ENCODE results near the gene CAPN9.

CAPN9 gene

DNA sequence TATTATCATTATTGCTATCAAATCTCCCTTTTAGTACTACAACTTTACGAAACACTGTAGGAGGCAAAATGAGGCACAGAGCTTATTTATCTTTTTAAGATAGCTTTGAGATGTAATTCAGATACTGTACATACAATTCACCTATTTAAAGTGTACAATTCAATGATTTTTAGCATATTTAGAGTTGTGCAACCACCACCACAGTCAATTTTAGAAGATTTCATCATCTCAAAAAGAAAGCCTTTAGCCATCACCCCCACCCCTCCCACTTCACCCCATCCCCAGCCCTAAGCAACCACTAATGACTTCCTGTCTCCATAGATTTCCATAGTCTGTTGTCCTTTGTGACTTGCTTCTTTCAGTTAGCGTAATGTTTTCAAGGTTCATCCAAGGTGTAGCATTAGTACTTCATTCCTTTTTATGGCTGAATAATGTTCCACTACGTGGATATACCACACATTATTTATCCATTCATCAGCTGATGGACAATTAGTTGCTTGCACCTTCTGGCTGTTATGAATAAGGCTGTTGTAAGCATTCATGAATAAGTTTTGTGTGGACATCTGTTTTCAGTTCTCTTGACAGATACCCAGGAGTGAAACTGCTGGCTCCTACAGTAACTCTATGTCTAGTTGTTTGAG is 9.4 kb upstream of the CAPN9 start:
- no peak overlapping the region for H3K4me3 ChIP-seq (ENCODE audit: control insufficient read depth, low read depth, low read length)
- no peak for DNase-seq (ENCODE audit: low read depth)
- TF ChIP-seq, protein P1, sequence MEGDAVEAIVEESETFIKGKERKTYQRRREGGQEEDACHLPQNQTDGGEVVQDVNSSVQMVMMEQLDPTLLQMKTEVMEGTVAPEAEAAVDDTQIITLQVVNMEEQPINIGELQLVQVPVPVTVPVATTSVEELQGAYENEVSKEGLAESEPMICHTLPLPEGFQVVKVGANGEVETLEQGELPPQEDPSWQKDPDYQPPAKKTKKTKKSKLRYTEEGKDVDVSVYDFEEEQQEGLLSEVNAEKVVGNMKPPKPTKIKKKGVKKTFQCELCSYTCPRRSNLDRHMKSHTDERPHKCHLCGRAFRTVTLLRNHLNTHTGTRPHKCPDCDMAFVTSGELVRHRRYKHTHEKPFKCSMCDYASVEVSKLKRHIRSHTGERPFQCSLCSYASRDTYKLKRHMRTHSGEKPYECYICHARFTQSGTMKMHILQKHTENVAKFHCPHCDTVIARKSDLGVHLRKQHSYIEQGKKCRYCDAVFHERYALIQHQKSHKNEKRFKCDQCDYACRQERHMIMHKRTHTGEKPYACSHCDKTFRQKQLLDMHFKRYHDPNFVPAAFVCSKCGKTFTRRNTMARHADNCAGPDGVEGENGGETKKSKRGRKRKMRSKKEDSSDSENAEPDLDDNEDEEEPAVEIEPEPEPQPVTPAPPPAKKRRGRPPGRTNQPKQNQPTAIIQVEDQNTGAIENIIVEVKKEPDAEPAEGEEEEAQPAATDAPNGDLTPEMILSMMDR (IDR thresholded peaks at IDR 0.05; ENCODE audit: control insufficient read depth, insufficient read depth, low read depth, low read length, missing control alignments): no peak

DNA sequence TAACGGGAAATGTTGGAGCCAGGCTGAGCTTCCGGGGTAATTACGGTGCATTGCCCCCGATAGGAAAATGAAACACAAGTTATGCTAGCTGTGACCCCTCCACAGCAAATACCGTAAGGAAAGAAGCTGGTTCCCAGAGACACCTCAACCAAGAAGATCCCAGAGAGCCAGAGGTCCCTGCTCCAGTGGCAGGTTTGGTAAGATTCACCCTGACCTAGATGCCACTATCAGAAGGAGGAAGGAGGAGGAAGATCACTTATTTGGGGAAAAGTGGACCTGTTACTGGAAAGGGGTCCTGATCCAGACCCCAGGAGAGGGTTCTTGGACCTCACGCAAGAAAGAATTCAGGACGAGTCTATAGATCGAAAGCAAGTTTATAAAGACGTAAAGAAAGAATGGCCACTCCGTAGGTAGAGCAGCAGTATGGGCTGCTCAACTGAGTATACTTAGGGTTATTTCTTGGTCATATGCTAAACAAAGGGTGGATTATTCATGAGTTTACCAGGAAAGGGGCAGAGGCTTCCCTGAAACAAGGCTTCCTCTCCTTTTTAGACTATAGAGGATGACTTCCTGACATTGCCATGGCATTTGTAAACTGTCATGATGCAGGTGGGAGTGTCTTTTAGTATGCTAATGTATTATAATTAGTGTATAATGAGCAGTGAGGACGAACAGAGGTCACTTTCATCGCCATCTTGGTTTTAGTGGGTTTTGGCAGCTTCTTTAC is 7.5 kb upstream of the CAPN9 start:
- DNase-seq (ENCODE audit: low read depth): no peak
- TF ChIP-seq, protein P1 (IDR thresholded peaks at IDR 0.05; ENCODE audit: control insufficient read depth, insufficient read depth, low read depth, low read length, missing control alignments): no peak
- no peak overlapping the region for H3K4me3 ChIP-seq (ENCODE audit: control insufficient read depth, low read depth, low read length)

DNA sequence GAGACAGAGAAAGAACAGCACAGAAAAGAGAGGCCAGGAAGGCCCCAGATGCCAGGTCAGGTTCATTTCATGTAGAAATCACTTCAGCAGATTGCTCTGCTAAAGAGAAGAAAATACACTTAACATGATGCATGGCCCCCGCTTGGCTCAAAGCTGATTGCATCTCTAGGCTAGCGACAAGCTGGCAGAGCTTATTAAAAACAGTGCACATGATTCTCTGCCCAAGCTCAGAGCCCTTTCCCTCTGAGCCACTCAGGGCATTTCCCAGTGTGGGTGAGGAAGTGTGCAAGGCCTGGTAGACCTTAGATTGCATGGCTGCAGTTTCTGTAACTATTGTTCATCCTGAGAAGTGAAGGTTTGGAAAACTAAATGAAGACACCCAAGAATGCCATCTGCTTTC is 3.3 kb upstream of the CAPN9 start:
- DNase-seq (ENCODE audit: low read depth): no peak
- H3K4me3 ChIP-seq (ENCODE audit: control insufficient read depth, low read depth, low read length): no peak overlapping the region
- TF ChIP-seq, protein P1 (IDR thresholded peaks at IDR 0.05; ENCODE audit: control insufficient read depth, insufficient read depth, low read depth, low read length, missing control alignments): no peak

DNA sequence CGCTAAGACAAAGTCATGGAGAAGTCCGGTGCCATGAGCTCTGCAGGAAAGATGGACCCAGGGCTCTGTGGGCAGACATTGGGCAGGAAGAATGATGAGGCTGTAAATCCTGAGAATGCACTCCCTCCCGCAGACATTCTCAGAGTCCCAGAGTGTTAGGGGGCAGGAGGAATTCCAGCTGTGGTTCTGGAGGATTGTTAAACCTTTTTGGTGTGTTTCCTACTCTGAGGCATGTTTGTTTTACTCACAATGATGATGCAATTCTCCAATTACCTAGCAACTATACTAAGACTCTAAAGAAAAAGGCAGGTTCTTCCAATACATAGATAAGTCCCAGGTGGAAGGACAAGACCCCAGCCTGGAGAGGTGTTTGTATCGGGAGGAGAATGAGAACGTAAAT is 2.8 kb upstream of the CAPN9 start:
- DNase-seq (ENCODE audit: low read depth): peak; percentile 46
- H3K4me3 ChIP-seq (ENCODE audit: control insufficient read depth, low read depth, low read length): no peak overlapping the region
- TF ChIP-seq, protein P1 (IDR thresholded peaks at IDR 0.05; ENCODE audit: control insufficient read depth, insufficient read depth, low read depth, low read length, missing control alignments): no peak

DNA sequence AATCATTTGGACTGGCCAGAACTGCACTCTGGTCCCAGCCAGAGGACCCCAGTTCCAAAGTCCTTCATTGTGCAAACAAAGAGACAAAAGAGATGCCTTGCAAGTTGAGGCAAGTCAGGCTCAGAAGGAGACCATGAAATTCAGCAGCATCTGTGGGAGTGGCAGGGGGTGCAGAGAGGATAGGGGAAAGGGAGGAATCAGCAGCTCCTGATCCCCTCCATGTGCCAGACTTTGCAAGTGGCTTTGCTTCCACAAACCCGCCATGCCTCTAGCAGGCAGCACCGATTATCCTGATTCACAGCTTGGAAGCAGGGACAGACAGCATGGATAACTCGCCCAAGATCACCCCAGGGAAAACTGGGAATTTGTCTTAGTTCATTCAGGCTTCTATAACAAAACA is 2.1 kb upstream of the CAPN9 start:
- H3K4me3 ChIP-seq (ENCODE audit: control insufficient read depth, low read depth, low read length): no peak overlapping the region
- no peak for DNase-seq (ENCODE audit: low read depth)
- TF ChIP-seq, protein P1 (IDR thresholded peaks at IDR 0.05; ENCODE audit: control insufficient read depth, insufficient read depth, low read depth, low read length, missing control alignments): no peak

DNA sequence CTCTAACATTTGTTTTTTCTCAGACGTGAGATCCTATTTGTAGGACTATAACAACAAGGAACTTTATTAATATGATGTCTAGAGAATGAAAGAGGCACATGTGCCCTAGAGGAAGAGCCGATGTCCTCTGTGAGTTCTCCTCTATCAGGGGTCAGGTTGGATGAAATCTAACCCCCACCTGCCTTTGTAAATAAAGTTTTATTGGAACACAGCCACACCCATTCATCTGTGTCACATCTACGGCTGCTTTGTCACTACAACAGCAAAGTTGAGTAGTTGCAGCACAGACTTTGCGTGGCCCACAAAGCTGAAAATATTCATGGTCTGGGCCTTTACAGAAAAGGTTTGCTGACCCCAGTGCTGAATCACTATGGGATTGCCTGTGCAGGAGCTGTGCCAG is 571 bp upstream of the CAPN9 start:
- TF ChIP-seq, protein P1 (IDR thresholded peaks at IDR 0.05; ENCODE audit: control insufficient read depth, insufficient read depth, low read depth, low read length, missing control alignments): no peak
- no peak for DNase-seq (ENCODE audit: low read depth)
- H3K4me3 ChIP-seq (ENCODE audit: control insufficient read depth, low read depth, low read length): no peak overlapping the region
